ENCODE data around the gene CNOT6. TPM values are rescaled to one million over a fixed set of nuclear protein-coding genes. Genes with fewer than 3 reads are reported as not detected.

The CNOT6 gene
- total RNA-seq, 1 experiment from 2014 or later = 59.1 TPM

DNA sequence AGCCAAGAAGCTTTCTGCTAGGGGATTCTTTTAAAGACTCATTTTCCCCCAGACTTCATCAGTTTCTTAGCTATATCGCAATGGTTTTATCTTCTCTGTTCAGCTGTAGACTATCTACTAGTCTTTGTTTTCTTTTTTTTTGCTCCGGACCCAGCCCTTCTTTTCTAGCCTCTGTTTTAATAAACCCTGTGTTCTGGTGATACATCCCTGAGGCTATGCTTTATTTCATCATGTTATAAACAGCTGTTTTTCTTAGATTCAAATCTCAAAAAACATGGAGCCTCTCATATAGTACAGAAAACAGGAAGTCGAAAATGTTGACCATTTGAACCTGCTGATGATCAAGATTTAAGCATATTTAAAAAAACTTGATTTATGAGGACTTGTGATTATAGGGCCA is 59.4 kb downstream of the CNOT6 start (continued):
- TF ChIP-seq, protein P1, sequence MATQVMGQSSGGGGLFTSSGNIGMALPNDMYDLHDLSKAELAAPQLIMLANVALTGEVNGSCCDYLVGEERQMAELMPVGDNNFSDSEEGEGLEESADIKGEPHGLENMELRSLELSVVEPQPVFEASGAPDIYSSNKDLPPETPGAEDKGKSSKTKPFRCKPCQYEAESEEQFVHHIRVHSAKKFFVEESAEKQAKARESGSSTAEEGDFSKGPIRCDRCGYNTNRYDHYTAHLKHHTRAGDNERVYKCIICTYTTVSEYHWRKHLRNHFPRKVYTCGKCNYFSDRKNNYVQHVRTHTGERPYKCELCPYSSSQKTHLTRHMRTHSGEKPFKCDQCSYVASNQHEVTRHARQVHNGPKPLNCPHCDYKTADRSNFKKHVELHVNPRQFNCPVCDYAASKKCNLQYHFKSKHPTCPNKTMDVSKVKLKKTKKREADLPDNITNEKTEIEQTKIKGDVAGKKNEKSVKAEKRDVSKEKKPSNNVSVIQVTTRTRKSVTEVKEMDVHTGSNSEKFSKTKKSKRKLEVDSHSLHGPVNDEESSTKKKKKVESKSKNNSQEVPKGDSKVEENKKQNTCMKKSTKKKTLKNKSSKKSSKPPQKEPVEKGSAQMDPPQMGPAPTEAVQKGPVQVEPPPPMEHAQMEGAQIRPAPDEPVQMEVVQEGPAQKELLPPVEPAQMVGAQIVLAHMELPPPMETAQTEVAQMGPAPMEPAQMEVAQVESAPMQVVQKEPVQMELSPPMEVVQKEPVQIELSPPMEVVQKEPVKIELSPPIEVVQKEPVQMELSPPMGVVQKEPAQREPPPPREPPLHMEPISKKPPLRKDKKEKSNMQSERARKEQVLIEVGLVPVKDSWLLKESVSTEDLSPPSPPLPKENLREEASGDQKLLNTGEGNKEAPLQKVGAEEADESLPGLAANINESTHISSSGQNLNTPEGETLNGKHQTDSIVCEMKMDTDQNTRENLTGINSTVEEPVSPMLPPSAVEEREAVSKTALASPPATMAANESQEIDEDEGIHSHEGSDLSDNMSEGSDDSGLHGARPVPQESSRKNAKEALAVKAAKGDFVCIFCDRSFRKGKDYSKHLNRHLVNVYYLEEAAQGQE (IDR thresholded peaks at IDR 0.05; ENCODE audit: low read depth) = no peak
- TF ChIP-seq FOSL1 (IDR thresholded peaks at IDR 0.05; ENCODE audit: low read depth) (no peak), POLR2A (IDR thresholded peaks at IDR 0.05; ENCODE audit: borderline replicate concordance, extremely low read depth, insufficient read depth, insufficient read length) (no peak), JUND (IDR thresholded peaks at IDR 0.05) (no peak), ELF1 (IDR thresholded peaks at IDR 0.05; ENCODE audit: borderline replicate concordance, low read depth) (no peak), EZH2phosphoT487 (IDR thresholded peaks at IDR 0.05; ENCODE audit: borderline replicate concordance) (no peak), SIN3A (IDR thresholded peaks at IDR 0.05; ENCODE audit: low read depth) (no peak)
- TF ChIP-seq, protein P2, sequence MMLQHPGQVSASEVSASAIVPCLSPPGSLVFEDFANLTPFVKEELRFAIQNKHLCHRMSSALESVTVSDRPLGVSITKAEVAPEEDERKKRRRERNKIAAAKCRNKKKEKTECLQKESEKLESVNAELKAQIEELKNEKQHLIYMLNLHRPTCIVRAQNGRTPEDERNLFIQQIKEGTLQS (IDR thresholded peaks at IDR 0.05) = no peak
- TF ChIP-seq, protein P3, sequence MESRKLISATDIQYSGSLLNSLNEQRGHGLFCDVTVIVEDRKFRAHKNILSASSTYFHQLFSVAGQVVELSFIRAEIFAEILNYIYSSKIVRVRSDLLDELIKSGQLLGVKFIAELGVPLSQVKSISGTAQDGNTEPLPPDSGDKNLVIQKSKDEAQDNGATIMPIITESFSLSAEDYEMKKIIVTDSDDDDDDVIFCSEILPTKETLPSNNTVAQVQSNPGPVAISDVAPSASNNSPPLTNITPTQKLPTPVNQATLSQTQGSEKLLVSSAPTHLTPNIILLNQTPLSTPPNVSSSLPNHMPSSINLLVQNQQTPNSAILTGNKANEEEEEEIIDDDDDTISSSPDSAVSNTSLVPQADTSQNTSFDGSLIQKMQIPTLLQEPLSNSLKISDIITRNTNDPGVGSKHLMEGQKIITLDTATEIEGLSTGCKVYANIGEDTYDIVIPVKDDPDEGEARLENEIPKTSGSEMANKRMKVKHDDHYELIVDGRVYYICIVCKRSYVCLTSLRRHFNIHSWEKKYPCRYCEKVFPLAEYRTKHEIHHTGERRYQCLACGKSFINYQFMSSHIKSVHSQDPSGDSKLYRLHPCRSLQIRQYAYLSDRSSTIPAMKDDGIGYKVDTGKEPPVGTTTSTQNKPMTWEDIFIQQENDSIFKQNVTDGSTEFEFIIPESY (IDR thresholded peaks at IDR 0.05; ENCODE audit: extremely low read depth, insufficient replicate concordance, low read length) = no peak

All from HCT116 (cell line).